ENCODE results near the gene SLC4A1AP. TPM values are rescaled to one million over a fixed set of nuclear protein-coding genes. Genes with fewer than 3 reads are reported as not detected.

The SLC4A1AP gene
- total RNA-seq, 1 experiment from 2014 or later: 33.8 TPM

DNA sequence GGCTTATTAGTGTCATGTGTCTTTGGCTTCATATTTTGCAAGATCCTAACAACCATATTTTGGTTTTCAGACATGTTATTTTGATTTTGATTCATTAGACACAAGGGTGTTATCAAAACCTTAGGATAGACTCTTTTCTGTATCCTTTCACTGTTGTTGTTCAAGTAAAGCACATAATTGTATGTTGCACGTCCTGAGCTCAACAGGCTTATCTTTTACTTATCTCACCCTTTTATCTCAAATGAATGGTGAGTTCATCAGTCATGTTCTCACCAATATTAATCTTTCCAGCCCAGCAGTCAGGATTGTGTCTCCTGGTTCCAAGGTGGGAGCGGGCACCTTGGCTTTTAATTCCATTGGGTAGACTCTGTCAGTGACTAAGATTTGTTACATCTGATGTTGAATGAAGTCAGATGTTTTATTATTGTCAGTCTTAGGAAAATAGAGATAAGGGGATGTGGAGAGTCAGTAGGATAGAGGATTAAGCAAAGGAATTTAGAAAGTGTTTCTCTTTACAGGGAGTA lies 22.9 kb upstream of the SLC4A1AP start:
- H3K4me3 ChIP-seq (ENCODE audit: low read depth, low read length): no peak overlapping the region
- peaks cover 60% of the 10 kb centered on the region for H3K36me3 Mint-ChIP-seq (ENCODE audit: insufficient read depth, unreplicated experiment)
- CTCF ChIA-PET: interaction anchor here (0.7 to 1.4 kb wide), 2 partner anchors 12 to 23 kb away, joined by 4 to 5 read pairs; partner anchors contain the start of genes CCDC121, GPN1 and SLC4A1AP
- no peak for DNase-seq
- peaks cover 8% of the 10 kb centered on the region for H3K4me1 Mint-ChIP-seq (ENCODE audit: low read depth, unreplicated experiment)
- intact Hi-C loops (cut with micrococcal nuclease; ENCODE audit: unreplicated experiment): no loop called here
- H3K27ac Mint-ChIP-seq (ENCODE audit: unreplicated experiment): no peak overlapping the region
- BruUV-seq (replicated peaks): no TSS peak
- H3K27me3 ChIP-seq (replicated peaks; ENCODE audit: control insufficient read depth, insufficient read depth, low read length): no peaks in the 10 kb centered on the region
- no peaks in the 10 kb centered on the region for H3K9me3 Mint-ChIP-seq (ENCODE audit: unreplicated experiment)
- POLR2A ChIA-PET: no interaction called here
- TF ChIP-seq, protein P1, sequence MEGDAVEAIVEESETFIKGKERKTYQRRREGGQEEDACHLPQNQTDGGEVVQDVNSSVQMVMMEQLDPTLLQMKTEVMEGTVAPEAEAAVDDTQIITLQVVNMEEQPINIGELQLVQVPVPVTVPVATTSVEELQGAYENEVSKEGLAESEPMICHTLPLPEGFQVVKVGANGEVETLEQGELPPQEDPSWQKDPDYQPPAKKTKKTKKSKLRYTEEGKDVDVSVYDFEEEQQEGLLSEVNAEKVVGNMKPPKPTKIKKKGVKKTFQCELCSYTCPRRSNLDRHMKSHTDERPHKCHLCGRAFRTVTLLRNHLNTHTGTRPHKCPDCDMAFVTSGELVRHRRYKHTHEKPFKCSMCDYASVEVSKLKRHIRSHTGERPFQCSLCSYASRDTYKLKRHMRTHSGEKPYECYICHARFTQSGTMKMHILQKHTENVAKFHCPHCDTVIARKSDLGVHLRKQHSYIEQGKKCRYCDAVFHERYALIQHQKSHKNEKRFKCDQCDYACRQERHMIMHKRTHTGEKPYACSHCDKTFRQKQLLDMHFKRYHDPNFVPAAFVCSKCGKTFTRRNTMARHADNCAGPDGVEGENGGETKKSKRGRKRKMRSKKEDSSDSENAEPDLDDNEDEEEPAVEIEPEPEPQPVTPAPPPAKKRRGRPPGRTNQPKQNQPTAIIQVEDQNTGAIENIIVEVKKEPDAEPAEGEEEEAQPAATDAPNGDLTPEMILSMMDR (IDR thresholded peaks at IDR 0.05; ENCODE audit: insufficient read depth in 1 of 2, low read depth in 1 of 2, low read length in 1 of 2, severe bottlenecking in 1 of 2, unreplicated experiment in 1 of 2): no peak
- H3K9me3 ChIP-seq: no peaks in the 10 kb centered on the region
- H3K4me3 Mint-ChIP-seq (ENCODE audit: unreplicated experiment): no peak overlapping the region
- H3K4me1 ChIP-seq: peaks cover 12% of the 10 kb centered on the region
- no peaks in the 10 kb centered on the region for H3K27me3 Mint-ChIP-seq (ENCODE audit: insufficient read depth, unreplicated experiment)
- peaks cover 4% of the 10 kb centered on the region; the same call in 1 of the 2 replicates for H3K36me3 ChIP-seq (ENCODE audit: control insufficient read depth, insufficient read depth, low read length)

DNA sequence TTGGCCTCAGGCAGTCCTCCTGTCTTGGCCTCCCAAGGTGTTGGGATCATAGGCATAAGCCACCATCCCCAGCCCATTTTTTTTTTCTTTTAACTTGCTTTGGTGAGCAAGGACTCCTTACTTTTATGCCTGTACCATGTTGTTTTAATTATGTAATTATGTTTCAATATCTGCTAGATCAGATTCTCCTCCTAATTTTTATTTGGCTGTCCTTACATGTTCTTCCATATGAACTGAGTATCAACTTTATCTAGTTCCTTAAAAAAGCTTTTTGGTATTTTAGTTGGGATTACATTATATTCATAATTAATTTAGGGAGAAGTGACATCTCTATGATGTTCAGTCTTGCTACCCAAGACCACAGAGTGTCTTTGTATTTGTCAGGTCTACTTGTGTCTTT lies 18.5 kb upstream of the SLC4A1AP start:
- TF ChIP-seq, protein P1 (IDR thresholded peaks at IDR 0.05; ENCODE audit: insufficient read depth in 1 of 2, low read depth in 1 of 2, low read length in 1 of 2, severe bottlenecking in 1 of 2, unreplicated experiment in 1 of 2): no peak
- Histone ChIP-seq H3K4me3 (ENCODE audit: low read depth, low read length) (no peak overlapping the region), H3K9me3 (no peaks in the 10 kb centered on the region), H3K36me3 (ENCODE audit: control insufficient read depth, insufficient read depth, low read length) (peaks cover 4% of the 10 kb centered on the region; the same call in 1 of the 2 replicates), H3K4me1 (peaks cover 10% of the 10 kb centered on the region), H3K27me3 (replicated peaks; ENCODE audit: control insufficient read depth, insufficient read depth, low read length) (no peaks in the 10 kb centered on the region)
- Mint-ChIP-seq H3K4me1 (ENCODE audit: low read depth, unreplicated experiment) (peaks cover 8% of the 10 kb centered on the region), H3K9me3 (ENCODE audit: unreplicated experiment) (no peaks in the 10 kb centered on the region), H3K27me3 (ENCODE audit: insufficient read depth, unreplicated experiment) (no peaks in the 10 kb centered on the region), H3K27ac (ENCODE audit: unreplicated experiment) (no peak overlapping the region), H3K4me3 (ENCODE audit: unreplicated experiment) (no peak overlapping the region), H3K36me3 (ENCODE audit: insufficient read depth, unreplicated experiment) (peaks cover 76% of the 10 kb centered on the region)
- ChIA-PET CTCF (no interaction called here), POLR2A (no interaction called here)
- no peak for DNase-seq
- BruUV-seq (replicated peaks): no TSS peak
- intact Hi-C loops (cut with micrococcal nuclease; ENCODE audit: unreplicated experiment): no loop called here

DNA sequence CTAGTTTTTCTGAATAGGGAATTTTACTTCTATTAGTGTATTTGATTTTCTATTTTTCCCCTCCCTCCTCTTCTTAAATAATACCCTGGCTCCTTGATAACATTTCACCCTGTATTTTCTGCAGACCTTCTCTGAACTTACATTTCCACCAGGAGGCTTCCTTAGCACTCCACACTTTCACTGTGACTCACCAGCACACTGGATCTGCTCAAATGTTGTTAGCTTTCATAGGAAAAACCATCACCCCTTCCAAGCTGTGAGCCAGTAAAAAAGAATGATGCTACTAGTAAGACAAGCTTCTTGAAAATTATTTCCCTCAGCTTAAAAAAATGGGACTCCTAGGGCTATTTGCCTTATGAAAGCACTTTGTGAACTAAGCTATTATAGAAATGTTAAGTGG lies 16.4 kb upstream of the SLC4A1AP start:
- peaks cover 77% of the 10 kb centered on the region for H3K36me3 Mint-ChIP-seq (ENCODE audit: insufficient read depth, unreplicated experiment)

More for the DNA sequence above, 16.4 kb upstream of the SLC4A1AP start:
- TF ChIP-seq, protein P1 (IDR thresholded peaks at IDR 0.05; ENCODE audit: insufficient read depth in 1 of 2, low read depth in 1 of 2, low read length in 1 of 2, severe bottlenecking in 1 of 2, unreplicated experiment in 1 of 2): no peak
- ChIA-PET CTCF (interaction anchor here (1.1 kb wide), 1 partner anchor 36 kb away, joined by 4 read pairs; no protein-coding TSS in a partner anchor), POLR2A (interaction anchor here (0.7 kb wide), 1 partner anchor 238 kb away, joined by 3 read pairs; the partner anchor contains the start of gene PPM1G)
- Mint-ChIP-seq H3K27ac (ENCODE audit: unreplicated experiment) (no peak overlapping the region), H3K27me3 (ENCODE audit: insufficient read depth, unreplicated experiment) (no peaks in the 10 kb centered on the region), H3K4me3 (ENCODE audit: unreplicated experiment) (no peak overlapping the region), H3K4me1 (ENCODE audit: low read depth, unreplicated experiment) (peaks cover under 1% of the 10 kb centered on the region), H3K9me3 (ENCODE audit: unreplicated experiment) (no peaks in the 10 kb centered on the region)
- Histone ChIP-seq H3K27me3 (replicated peaks; ENCODE audit: control insufficient read depth, insufficient read depth, low read length) (no peaks in the 10 kb centered on the region), H3K4me3 (ENCODE audit: low read depth, low read length) (no peak overlapping the region), H3K9me3 (no peaks in the 10 kb centered on the region), H3K4me1 (no peaks in the 10 kb centered on the region), H3K36me3 (ENCODE audit: control insufficient read depth, insufficient read depth, low read length) (peaks cover 4% of the 10 kb centered on the region; the same call in 1 of the 2 replicates)
- no TSS peak for BruUV-seq (replicated peaks)
- no peak for DNase-seq
- intact Hi-C loops (cut with micrococcal nuclease; ENCODE audit: unreplicated experiment): no loop called here

All from Caco-2 (cell line).